ENCODE measurements around the gene BOD1L1.

GRCh38 chr4:13590766-13591165, 36.8 kb downstream of the BOD1L1 start:
- no peak for TF ChIP-seq CTCF (IDR thresholded peaks at IDR 0.05)
- no peak for TF ChIP-seq POLR2A (IDR thresholded peaks at IDR 0.05)
- TF ChIP-seq EP300 (IDR thresholded peaks at IDR 0.05; ENCODE audit: low read depth), result no peak

All from transverse colon (tissue), 3 donors.